Measurements from ENCODE around the gene ESYT1. TPM values are rescaled to one million over a fixed set of nuclear protein-coding genes. Genes with fewer than 3 reads are reported as not detected.

The ESYT1 gene
- polyA plus RNA-seq, 1 donor from 2014 or later: 19.6 TPM

- Histone ChIP-seq H3K4me3 (ENCODE audit: low read length) (peak overlapping the region; percentile 97), H4K20me1 (ENCODE audit: insufficient read depth) (no peaks in the 10 kb centered on the region)
Measured at GRCh38 chr12:56188131-56188777, 60.2 kb downstream of the ESYT1 start.

DNA sequence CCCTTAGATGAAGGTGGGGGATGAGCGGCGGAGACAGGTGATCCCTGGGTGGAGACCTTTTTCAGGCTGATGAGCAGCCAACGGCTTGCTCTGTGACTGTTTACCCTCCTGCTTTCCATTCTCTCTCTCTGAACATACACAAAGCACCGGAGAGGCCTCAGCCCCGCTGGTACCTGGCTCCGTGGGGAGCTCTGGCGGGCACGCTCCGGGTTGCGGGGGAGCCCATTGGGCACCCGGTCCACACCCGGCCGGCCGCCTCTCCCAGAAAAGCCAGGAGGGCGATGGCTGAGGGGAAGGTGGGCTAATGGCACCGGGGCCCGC is 60.7 kb downstream of the ESYT1 start:
- TF ChIP-seq TAF1 (IDR thresholded peaks at IDR 0.05; ENCODE audit: low read depth): no peak
- TF ChIP-seq EZH2 (IDR thresholded peaks at IDR 0.05; ENCODE audit: borderline replicate concordance, insufficient read depth, low read length, poor library complexity, severe bottlenecking): no peak
- no peak for TF ChIP-seq EP300 (conservative IDR thresholded peaks at IDR 0.05; ENCODE audit: poor library complexity, severe bottlenecking)
- no peak for TF ChIP-seq POLR2AphosphoS5 (IDR thresholded peaks at IDR 0.05)
- TF ChIP-seq SMC3 (conservative IDR thresholded peaks at IDR 0.05; ENCODE audit: poor library complexity): no peak
- no peak for TF ChIP-seq MXI1 (conservative IDR thresholded peaks at IDR 0.05; ENCODE audit: poor library complexity, severe bottlenecking)
- TF ChIP-seq RAD21 (conservative IDR thresholded peaks at IDR 0.05): no peak
- TF ChIP-seq, protein P1, sequence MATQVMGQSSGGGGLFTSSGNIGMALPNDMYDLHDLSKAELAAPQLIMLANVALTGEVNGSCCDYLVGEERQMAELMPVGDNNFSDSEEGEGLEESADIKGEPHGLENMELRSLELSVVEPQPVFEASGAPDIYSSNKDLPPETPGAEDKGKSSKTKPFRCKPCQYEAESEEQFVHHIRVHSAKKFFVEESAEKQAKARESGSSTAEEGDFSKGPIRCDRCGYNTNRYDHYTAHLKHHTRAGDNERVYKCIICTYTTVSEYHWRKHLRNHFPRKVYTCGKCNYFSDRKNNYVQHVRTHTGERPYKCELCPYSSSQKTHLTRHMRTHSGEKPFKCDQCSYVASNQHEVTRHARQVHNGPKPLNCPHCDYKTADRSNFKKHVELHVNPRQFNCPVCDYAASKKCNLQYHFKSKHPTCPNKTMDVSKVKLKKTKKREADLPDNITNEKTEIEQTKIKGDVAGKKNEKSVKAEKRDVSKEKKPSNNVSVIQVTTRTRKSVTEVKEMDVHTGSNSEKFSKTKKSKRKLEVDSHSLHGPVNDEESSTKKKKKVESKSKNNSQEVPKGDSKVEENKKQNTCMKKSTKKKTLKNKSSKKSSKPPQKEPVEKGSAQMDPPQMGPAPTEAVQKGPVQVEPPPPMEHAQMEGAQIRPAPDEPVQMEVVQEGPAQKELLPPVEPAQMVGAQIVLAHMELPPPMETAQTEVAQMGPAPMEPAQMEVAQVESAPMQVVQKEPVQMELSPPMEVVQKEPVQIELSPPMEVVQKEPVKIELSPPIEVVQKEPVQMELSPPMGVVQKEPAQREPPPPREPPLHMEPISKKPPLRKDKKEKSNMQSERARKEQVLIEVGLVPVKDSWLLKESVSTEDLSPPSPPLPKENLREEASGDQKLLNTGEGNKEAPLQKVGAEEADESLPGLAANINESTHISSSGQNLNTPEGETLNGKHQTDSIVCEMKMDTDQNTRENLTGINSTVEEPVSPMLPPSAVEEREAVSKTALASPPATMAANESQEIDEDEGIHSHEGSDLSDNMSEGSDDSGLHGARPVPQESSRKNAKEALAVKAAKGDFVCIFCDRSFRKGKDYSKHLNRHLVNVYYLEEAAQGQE (IDR thresholded peaks at IDR 0.05; ENCODE audit: borderline replicate concordance): no peak
- TF ChIP-seq CTCF (IDR thresholded peaks at IDR 0.05; ENCODE audit: poor library complexity, severe bottlenecking): no peak
- Histone ChIP-seq H3K9ac (ENCODE audit: low read length) (peak overlapping the region; percentile 99), H3K36me3 (ENCODE audit: insufficient read depth, low read length) (peaks cover 10% of the 10 kb centered on the region), H3F3A (ENCODE audit: insufficient read depth, low read length, poor library complexity, severe bottlenecking) (peaks cover 7% of the 10 kb centered on the region), H3K4me2 (ENCODE audit: low read length) (peak overlapping the region; percentile 95), H3K27ac (ENCODE audit: low read length) (peak overlapping the region; percentile 97), H2AFZ (ENCODE audit: low read depth, low read length) (peak overlapping the region; percentile 66), H3K27me3 (ENCODE audit: insufficient read depth, low read depth, low read length) (no peaks in the 10 kb centered on the region), H3K4me3 (ENCODE audit: low read length) (peak overlapping the region; percentile 97), H3K9me2 (ENCODE audit: insufficient read depth, low read length) (no peaks in the 10 kb centered on the region), H3K79me2 (replicated peaks; ENCODE audit: insufficient read depth, low read length) (peaks cover 35% of the 10 kb centered on the region), H4K20me1 (ENCODE audit: insufficient read depth) (no peaks in the 10 kb centered on the region), H3K9me3 (ENCODE audit: low read length) (no peaks in the 10 kb centered on the region)

More at GRCh38 chr12:56188131-56188777, 60.2 kb downstream of the ESYT1 start:
- no peaks in the 10 kb centered on the region for H3K9me3 ChIP-seq (ENCODE audit: low read length)
- H3F3A ChIP-seq (ENCODE audit: insufficient read depth, low read length, poor library complexity, severe bottlenecking): peaks cover 7% of the 10 kb centered on the region
- H3K27ac ChIP-seq (ENCODE audit: low read length): peak overlapping the region; percentile 97
- H3K9me2 ChIP-seq (ENCODE audit: insufficient read depth, low read length): no peaks in the 10 kb centered on the region
- H3K27me3 ChIP-seq (ENCODE audit: insufficient read depth, low read depth, low read length): no peaks in the 10 kb centered on the region
- TF ChIP-seq EZH2 (IDR thresholded peaks at IDR 0.05; ENCODE audit: borderline replicate concordance, insufficient read depth, low read length, poor library complexity, severe bottlenecking) (no peak), TAF1 (IDR thresholded peaks at IDR 0.05; ENCODE audit: low read depth) (no peak), MXI1 (conservative IDR thresholded peaks at IDR 0.05; ENCODE audit: poor library complexity, severe bottlenecking) (no peak), POLR2AphosphoS5 (IDR thresholded peaks at IDR 0.05) (no peak)
- peak overlapping the region; percentile 99 for H3K9ac ChIP-seq (ENCODE audit: low read length)
- peak overlapping the region; percentile 95 for H3K4me2 ChIP-seq (ENCODE audit: low read length)
- peak overlapping the region; percentile 66 for H2AFZ ChIP-seq (ENCODE audit: low read depth, low read length)
- peaks cover 35% of the 10 kb centered on the region for H3K79me2 ChIP-seq (replicated peaks; ENCODE audit: insufficient read depth, low read length)
- H3K36me3 ChIP-seq (ENCODE audit: insufficient read depth, low read length): peaks cover 14% of the 10 kb centered on the region
